ENCODE results near the gene MST1R.

DNA sequence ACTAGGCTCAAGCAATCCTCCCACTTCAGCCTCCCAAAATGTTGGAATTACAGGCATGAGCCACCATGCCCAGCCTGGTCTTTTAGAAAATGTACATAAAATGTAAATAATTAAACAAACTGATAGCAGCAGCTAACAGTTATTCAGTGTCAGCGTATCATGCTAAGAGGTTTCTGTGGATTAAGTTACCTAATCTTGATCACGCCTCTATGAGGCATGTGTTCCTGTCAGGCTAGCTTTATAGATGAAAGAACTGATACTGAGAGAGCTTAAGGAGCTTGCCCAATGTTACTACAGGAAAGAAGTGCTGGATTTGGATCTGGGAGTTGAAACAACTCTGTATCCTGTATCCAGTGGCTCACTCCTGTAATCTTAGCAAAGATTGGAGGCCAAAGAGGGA, 11.2 kb upstream of the MST1R start:
- TF ChIP-seq EZH2phosphoT487 (IDR thresholded peaks at IDR 0.05; ENCODE audit: insufficient read depth, low read depth) = no peak
- no peak for TF ChIP-seq EZH2 (IDR thresholded peaks at IDR 0.05; ENCODE audit: insufficient read depth, poor library complexity, severe bottlenecking)
